GM08714 (cell line): Measurements from ENCODE around the gene ASAP2.

Source experiments
- H3K4me3 ChIP-seq: fragments of 200-500 bp; sonication (Bioruptor generic); 2 replicates; pipeline ENCODE4 v1.5.1; 2014; ENCODE audit warnings: mild to moderate bottlenecking, low read length, inconsistent platforms
- ZNF274 ChIP-seq: IDR thresholded peaks from 2 replicates; pipeline ENCODE4 v1.6.1; 2012; ENCODE audit warnings: mild to moderate bottlenecking, low read depth, low read length

The ASAP2 gene

GRCh38 chr2:9315280-9315847, 108.8 kb downstream of the ASAP2 start:
- H3K4me3 ChIP-seq: no peak overlapping the region
- TF ChIP-seq ZNF274: no peak

GRCh38 chr2:9317559-9317958, 110.9 kb downstream of the ASAP2 start:
- TF ChIP-seq ZNF274: no peak
- no peak overlapping the region for H3K4me3 ChIP-seq

GRCh38 chr2:9318461-9319337, 112.1 kb downstream of the ASAP2 start:
- no peak for TF ChIP-seq ZNF274
- no peak overlapping the region for H3K4me3 ChIP-seq

DNA sequence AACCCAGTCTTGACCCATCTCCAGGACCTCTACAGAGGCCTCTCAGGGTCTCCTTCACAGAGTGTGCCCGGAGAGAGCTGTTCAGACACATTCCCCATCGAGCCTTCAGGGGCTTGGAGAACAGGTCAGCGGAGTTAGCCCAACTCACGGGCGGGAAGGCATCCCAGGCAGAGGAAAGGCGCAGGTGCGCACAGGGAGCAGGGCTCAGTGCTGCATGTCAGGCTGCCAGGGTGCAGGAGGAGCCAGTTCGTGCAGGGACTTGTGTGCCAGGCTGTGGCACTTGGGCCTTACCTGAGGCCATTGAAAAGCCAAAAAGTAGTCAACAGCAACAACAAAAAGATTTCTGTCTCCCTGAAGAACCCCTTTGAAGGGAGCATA, 112.7 kb downstream of the ASAP2 start:
- H3K4me3 ChIP-seq: no peak overlapping the region
- no peak for TF ChIP-seq ZNF274

DNA sequence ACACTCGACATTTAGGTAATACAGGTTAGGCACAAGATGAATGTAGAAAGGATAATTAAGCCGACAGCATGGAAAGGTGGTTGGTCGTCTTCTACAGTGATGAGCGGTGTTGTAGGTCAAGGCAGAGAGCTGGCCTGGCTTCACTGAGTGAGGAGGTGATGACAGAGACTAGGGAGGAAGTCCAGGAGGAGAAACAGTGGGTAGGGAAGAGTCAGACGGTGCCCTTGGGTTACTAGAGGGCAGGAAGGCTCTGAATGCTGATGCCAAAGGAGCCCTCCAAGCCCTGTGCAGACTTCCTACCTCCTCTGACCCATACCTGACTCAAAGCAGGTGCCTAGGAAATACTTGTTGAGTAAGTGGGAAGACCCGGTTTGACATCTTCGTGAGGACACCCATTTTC, 116.0 kb downstream of the ASAP2 start:
- no peak for TF ChIP-seq ZNF274

DNA sequence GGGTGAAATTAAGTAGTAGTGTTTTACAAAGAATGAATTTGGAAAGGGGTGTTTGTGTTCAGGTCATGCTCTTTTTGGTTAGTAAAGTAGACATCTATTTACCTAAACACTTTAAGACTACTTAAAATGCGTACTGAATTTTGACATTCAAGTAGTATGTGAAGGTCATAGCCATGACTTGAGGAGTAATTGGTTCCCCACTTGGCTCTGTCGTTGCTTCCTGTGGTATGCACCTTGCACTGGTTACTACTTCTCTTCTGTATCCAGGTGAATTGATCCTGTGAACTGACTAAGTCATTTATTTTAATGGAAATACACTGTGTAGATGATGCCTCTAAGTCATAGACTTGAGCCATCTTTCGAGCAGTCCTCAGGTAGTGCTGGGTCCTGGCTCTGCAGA, 118.8 kb downstream of the ASAP2 start:
- no peak for TF ChIP-seq ZNF274
- H3K4me3 ChIP-seq: no peak overlapping the region

More for the DNA sequence above, 116.0 kb downstream of the ASAP2 start:
- no peak overlapping the region for H3K4me3 ChIP-seq

GRCh38 chr2:9326975-9327374, 120.4 kb downstream of the ASAP2 start:
- no peak overlapping the region for H3K4me3 ChIP-seq
- TF ChIP-seq ZNF274: no peak

GRCh38 chr2:9327873-9328352, 121.3 kb downstream of the ASAP2 start:
- TF ChIP-seq ZNF274: no peak
- no peak overlapping the region for H3K4me3 ChIP-seq

- TF ChIP-seq ZNF274: no peak
These were observed 122.3 kb downstream of the ASAP2 start for GRCh38 chr2:9328931-9329330.

DNA sequence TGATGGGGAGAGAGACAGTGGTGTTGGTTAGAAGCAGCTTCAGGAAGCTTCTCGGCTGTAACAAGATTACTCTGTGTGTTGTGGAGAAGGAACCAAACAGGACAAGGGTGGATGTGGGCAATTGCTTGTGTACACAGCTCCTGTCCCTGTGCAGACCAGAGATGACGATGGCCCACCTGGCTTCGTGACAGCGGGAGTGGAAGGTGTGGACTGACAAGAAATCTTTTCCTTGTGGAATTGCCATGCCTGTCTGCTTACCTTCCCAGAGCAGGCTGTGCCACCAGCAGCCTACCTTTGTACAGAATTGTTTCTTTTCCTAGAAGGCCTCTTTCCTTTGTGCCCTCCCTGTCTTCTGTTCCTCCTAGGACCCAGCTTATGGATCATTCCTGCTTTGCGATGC, 122.9 kb downstream of the ASAP2 start:
- H3K4me3 ChIP-seq: no peak overlapping the region
- TF ChIP-seq ZNF274: no peak

More at GRCh38 chr2:9328931-9329330, 122.3 kb downstream of the ASAP2 start:
- H3K4me3 ChIP-seq: no peak overlapping the region

- no peak for TF ChIP-seq ZNF274
- H3K4me3 ChIP-seq: no peak overlapping the region
These were observed 124.1 kb downstream of the ASAP2 start for GRCh38 chr2:9330612-9331270.

DNA sequence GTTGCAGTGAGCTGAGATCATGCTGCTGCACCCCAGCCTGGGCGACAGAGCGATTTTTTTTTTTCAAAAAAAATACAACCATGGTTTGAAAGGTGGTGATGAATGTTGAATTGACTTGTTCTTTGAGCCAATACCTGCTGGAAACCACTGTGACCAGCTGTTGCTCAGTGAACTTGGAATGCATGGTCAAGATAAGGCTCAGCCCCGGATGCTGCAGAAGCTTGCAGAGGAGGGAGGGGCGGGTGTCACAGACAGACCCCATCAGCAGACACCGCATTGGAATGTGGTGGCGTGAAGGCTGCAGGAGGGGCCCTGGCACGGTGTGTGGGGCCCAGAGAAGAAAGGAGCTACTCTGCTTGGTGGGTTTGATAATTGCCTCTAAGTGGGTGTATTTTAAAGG, 125.1 kb downstream of the ASAP2 start:
- no peak overlapping the region for H3K4me3 ChIP-seq
- no peak for TF ChIP-seq ZNF274

GRCh38 chr2:9332136-9332852, 125.7 kb downstream of the ASAP2 start:
- H3K4me3 ChIP-seq: no peak overlapping the region
- TF ChIP-seq ZNF274: no peak

DNA sequence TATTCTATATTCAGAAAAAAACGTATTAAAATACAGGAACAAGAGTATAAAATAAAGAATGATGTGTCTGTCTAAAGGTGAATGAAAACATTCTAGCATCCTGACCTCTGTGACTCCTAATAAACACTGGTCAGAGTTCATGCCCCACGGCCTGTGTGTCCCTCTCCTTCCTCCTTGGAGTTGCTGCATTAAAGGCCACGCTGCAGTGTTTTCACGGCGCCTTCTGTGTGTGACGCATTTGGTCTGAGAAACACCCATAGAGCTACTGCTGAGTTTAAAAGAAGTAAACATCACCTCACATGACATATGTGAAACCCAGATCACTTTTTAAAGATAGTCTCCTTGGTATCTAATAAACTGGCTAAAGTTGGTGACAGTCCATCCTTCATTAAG, 126.2 kb downstream of the ASAP2 start:
- TF ChIP-seq ZNF274: no peak

More for the DNA sequence above, 126.2 kb downstream of the ASAP2 start:
- H3K4me3 ChIP-seq: no peak overlapping the region
